NCI-H2171 (cell line): Measurements from ENCODE around the gene CAPN10.

Experiments used
- DNase-seq: peaks from one replicate; lab custom pipeline; 2025; lab: John Stamatoyannopoulos, UW

The CAPN10 gene

DNA sequence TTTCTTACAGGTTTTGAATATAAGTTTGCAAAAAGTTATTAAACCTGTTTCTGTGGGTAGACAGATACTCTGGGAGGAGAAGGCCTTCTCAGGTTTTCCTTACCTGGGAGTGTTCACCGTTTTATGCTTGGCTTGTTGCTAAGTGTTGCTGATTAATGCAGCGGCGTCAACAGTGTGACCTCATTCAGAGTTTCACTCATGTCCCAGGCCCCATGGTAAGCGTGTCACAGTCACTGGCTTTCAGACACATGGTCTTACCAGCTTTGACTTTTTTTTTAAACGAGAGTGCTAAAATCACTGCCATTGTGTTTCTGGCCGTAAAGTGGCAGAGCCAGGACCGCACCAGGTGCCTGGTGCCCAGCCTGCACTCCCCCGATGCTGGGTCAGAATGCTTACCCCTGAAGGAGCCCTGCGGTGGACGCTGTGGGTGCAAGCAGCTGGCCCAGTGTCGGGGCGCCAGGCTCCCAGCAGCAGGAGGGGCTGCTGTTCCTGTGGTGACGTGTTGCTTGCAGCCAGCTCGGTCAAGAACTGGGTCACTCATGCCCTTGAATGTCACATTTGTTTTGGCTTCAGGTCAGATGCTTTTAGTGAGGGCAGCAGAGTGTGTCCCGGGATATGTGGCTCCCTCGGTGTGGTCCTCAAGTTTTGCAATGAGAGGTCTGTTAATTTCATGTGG, 3.5 kb downstream of the CAPN10 start:
- no peak for DNase-seq

DNA sequence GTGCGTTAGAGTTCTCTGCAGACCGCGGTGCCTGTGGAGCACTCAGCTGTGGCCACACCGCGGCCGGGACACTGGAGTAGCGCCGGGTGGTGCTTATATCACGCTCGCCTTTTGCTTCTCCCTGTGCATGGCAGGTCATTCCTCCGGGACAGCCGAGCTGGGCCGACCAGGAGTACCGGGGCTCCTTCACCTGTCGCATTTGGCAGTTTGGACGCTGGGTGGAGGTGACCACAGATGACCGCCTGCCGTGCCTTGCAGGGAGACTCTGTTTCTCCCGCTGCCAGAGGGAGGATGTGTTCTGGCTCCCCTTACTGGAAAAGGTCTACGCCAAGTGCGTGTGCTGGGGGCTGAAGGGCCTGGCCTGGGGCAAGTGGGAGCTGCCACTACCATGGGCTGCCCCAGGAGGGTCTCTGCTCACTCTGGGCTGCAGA, 4.2 kb downstream of the CAPN10 start:
- no peak for DNase-seq

DNA sequence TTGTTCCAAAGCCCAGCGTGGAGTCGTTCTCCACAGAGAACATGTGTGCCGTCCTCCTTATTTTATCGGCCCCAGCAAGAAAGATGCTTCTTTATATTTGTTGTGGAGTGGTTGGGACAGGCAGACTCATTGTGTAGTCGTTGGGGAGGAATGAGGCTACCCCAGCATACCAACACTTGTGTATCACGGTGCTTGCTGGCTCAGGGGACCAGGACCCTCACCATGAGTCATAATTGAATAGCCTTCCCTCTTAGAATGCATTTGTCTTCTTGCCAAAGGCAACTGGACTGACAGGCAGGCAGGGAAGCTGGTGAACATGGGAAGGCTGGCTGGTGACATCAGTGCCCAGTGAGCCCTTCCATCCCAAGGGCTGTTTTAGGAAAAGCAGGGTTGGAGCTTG, 4.7 kb downstream of the CAPN10 start:
- no peak for DNase-seq

DNA sequence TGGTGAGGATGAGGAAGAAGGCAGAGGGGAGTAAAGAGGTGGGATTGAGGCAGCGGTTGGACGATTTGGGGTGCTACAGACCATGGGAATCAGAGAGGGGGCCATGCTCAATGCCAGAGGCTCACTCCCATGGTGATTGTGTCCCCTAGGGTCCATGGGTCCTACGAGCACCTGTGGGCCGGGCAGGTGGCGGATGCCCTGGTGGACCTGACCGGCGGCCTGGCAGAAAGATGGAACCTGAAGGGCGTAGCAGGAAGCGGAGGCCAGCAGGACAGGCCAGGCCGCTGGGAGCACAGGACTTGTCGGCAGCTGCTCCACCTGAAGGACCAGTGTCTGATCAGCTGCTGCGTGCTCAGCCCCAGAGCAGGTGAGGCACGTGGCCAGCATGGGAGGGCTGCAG, 5.2 kb downstream of the CAPN10 start:
- no peak for DNase-seq

DNA sequence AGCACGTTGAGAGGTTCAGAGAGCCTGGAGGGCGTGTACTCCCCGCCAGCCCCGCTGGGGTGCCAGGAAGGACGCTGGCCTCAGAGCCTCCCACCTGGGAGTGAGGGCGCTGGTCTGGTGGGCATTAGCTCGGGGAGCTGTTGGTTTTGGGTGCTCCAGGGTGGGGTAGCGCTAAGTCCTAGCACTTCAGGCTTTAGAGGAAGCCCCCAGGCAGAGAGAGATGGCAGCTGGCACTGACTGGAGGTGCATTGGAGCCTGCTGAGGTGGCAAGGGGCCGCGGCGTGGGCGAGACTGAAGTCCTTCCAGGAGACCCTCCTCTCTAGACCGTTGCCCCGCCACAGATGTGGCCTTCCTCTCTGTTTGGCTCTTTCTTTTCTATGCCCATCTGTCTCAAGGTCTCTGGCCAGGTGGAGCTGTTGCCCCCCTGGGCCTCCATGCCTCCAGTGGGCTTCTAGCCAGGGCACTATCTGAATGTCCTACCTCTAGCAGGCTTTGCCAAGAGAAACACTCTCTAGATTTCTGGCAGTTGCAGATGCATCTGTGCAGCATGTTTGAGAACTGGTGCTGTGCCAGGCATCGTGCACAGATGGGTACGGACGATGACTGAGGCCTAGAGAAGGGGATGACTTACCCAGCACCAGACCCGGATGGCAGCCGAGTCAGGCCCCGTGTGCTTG, 6.6 kb downstream of the CAPN10 start:
- DNase-seq: no peak

DNA sequence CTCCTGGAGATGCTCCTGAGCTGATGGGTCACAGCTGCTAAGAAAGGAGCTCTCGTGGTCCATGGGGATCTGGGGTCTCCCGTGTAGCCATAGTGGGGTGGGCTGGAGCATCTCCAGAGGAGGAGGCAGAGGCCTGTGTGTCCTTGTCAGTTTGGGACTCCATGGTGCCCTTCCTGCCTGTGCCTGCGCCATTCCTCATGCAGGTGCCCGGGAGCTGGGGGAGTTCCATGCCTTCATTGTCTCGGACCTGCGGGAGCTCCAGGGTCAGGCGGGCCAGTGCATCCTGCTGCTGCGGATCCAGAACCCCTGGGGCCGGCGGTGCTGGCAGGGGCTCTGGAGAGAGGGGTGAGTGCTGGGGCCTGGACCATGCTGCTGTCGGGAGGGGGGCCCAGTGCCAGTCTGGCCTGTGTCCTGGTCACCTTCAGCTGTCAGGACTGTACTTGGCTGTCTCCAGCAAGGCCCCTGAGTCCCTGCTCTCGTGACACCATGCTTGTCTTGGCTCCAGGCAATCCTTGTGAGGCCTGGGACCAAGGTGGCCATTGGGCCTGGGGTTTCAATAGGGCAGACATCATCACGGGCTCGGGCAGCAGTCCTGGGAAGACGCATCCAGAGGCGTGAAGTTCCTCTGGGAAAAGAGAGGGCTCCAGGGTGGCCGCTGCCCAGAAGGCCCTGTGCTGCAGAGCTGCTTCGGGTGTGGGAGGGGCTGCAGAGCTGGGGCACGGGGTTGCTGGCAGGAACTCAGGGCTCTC, 7.3 kb downstream of the CAPN10 start:
- no peak for DNase-seq

DNA sequence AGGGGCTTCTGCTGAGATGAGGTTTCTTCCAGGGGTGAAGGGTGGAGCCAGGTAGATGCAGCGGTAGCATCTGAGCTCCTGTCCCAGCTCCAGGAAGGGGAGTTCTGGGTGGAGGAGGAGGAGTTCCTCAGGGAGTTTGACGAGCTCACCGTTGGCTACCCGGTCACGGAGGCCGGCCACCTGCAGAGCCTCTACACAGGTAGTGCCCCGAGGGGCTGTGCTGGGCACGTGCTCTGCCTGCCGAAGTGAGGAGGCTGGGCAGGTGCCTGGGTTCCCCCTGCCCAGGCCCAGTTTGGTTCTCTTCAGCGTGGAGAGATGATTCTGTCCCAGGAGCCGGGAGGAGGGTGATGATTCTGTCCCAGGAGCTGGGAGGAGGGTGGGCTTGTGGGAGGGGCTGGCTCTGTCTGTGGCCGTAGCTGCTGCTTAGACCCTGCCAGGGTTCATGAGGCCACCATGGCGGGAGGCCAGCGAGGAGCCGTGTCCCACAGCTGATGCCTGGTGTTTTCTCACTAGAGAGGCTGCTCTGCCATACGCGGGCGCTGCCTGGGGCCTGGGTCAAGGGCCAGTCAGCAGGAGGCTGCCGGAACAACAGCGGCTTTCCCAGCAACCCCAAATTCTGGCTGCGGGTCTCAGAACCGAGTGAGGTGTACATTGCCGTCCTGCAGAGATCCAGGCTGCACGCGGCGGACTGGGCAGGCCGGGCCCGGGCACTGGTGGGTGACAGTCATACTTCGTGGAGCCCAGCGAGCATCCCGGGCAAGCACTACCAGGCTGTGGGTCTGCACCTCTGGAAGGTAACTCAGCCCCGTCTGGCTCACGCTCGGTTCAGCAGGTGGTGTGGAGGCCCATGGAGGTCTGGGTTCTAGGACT, 8.2 kb downstream of the CAPN10 start:
- DNase-seq: no peak

DNA sequence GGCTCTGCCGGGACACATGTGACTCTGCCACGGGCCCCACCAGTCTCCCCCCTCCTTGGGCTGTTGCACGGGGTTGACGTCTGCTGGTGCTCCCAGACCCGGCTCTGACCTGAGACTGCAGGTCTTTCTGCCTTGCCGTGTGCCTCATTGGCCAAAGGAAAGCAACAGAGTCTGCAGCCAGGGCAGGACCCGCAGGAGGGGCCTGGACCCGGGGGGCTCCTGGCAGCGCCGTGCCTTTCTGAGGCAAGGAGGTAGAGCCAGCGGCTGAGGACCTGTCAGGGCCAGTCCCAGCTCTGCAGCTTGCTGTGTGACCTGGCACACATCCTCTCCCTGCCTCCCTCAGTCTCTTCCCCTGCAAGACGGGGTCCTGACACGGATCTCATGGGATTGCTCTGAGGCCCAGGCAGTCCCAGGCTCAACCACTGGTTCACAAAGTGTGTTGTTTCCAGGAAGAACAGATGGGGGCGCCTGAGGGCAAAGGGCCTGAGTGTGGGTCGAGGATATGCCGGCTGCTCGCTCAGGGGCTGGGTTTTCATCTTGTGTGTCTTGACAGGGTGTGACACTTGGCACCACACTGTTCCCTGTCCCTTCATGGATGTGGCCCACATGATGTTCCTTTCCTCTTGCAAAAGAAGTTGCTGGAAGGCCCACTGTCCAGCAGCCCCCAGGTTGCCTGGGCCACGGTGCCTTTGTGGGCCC, 9.0 kb downstream of the CAPN10 start:
- DNase-seq: no peak

DNA sequence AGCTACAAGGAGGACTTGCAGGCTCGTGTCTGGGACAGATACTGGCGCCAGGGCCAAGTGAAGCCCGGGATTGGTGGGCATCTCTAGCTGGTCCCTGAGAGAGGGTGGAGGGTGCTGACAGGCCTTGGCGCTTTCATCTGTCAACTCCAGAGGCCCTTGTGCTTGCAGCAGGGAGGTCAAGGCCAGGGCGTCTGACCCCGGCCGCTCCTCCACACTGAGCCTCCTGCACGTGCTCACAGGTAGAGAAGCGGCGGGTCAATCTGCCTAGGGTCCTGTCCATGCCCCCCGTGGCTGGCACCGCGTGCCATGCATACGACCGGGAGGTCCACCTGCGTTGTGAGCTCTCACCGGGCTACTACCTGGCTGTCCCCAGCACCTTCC, 9.5 kb downstream of the CAPN10 start:
- no peak for DNase-seq

DNA sequence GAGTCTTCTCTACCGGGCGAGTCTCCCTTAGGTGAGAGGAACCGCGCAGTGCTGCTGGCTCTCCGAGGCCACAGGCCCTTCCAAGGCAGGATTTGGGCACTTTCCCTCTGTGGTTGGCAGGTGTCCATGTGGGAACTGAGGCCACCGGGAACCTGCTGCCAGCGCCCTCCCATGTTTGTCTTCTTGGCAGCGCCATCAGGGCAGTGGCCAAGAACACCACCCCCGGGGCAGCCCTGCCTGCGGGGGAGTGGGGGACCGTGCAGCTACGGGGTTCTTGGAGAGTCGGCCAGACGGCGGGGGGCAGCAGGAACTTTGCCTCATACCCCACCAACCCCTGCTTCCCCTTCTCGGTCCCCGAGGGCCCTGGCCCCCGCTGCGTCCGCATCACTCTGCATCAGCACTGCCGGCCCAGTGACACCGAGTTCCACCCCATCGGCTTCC, 10.0 kb downstream of the CAPN10 start:
- DNase-seq: no peak

DNA sequence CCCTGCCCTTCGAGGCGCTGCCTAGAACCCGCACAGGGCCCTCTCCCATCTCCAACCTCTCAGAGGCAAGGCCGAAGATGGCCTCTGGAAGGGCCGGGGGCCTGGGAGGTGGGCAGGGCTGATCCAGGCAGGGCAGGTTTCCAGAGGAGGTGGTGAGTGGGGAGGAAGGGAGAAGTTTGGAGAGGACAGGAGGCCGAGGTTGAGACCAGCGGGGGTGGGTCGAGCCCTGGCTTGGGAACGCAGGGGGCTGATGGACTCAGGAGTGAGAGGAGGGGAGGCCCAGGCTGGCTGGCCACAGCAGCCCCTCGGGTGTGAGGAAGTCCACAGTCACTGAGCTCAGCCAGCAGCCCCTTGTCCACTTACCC, 10.5 kb downstream of the CAPN10 start:
- DNase-seq: no peak

DNA sequence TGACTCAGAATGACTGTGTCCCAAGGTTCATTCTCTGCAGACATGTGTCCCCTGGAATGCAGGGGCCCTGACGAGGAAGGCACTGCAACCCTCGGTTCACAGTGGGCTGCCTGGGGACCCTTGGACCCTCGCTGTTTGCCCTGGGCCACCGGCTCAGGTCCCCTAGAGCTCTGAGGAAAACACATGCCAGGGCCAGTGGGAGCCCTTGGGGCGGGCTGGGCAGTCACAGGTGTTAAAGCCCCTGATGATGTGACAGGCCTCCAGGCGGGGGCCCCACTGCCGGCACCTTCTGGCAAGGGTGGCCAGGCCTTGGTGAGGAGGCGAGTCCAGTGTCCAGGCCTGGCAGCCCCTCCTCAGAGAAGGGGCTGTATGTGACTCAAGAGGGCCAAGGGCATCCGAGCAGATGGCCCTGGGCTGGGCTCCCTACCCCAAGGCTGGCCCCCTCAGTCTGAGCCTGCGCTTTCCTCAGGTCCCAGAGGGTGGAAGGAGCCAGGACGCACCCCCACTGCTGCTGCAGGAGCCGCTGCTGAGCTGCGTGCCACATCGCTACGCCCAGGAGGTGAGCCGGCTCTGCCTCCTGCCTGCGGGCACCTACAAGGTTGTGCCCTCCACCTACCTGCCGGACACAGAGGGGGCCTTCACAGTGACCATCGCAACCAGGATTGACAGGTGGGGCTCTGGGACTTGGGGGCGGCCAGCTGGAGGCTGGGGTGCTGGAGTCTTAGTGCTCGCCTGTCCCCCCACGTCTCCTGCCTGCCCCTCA, 11.1 kb downstream of the CAPN10 start:
- no peak for DNase-seq

DNA sequence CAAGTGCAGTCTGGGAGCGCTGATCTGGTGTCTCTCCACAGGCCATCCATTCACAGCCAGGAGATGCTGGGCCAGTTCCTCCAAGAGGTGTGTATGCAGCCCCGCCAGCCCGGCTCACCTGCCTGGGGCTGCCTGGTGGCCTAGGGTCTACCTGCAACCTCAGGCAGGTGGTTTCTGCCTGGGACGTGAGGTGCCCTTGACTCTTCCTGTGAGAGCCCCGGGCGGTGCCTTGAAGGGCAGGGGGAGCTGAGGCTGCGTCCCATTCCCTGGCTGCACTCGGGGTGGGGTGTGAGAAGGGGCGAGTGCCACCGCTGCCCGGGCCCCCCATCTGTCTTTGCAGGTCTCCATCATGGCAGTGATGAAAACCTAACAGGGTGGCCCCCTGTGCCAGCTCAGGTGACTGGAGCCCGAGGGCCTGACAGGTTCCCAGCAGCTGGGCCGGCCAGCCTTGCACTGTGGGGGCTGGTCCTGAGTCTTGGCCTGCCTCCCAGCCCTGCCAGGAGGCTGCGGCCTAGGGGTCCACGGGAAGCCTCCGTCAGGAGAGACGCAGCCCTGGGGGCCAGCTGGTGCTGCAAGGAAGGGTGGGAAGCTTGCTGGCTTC, 11.9 kb downstream of the CAPN10 start:
- DNase-seq: no peak

DNA sequence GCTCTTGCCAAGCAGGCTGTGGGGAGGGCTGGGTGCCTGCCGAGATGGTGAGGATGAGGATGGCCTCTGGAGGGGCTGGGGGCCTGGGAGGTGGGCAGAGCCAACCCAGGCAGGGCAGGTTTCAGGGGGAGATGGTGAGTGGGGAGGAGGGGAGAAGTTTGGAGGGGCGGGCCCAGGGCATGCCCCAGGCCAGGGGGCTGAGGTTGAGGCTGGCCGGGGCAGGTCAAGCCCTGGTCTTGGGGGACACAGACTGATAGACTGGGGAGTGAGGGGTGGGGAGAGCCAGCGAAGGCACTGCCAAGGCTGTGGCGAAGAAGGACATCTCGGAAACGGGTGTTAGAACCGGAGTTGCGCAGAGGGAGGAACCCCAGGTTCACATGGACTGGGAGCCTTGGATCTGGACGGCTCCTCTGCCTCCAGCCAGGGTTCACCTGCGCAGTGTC, 12.6 kb downstream of the CAPN10 start:
- DNase-seq: no peak

DNA sequence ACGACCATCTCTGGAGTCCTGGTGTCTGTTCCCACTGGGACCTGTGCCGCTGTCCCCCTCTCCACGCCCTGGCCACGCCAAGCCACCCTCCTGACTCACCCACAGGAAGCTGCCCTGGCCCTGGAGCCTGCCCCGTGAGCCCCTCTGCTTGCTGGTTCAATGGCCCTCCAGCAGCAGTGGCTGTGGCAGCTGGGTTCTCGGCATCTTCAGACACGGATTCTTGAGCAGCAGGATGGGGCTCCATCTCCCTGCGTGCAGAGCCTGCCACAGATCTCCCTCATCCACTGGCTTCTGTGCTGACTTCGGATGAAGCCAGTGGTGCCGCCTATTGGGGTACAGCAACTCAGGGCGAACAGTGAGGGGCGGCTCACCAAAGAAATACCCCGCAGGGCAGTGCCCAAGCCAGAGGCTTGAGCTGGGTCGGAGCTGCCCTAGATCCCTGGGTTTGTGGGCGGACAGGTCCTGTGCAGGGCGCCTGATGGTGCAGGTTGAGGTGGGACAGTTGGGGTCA, 14.0 kb downstream of the CAPN10 start:
- DNase-seq: no peak

DNA sequence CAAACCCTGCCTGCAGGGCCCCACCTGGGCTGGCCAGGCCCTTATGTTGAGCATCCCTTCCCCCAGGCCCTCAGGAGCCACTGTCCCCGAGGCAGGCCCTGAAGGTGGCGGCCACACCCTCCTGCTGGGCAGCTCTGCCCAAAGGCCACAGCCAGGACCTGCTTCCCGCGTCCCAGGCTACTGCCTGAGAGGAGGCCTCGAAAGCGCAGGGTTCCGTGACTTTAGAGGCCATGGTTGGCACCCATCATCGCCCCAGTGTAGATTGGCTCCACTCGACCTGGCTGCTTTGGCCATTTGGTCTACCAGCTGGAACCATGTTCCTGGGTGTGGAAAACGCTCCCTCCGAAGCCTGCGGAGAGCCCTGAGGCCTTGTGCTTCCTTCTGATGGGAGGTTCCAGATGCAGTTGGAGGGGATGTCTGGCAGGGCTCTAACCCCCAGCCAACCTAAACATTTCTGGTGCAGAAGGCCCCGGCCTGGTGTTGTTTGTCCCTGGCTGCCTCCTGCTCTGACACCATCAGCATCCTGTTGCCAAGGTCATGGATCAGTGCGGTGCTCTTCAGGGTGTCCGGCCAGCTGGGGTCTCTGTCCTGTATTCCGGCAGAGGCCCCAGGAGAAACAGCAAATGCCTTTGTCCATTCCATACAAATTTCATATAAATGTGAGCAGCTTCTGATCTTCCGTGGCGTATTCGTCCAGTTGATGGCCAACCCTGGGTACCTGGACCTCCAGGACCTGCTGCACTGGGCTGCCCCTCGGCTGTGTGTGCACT, 14.7 kb downstream of the CAPN10 start:
- no peak for DNase-seq

DNA sequence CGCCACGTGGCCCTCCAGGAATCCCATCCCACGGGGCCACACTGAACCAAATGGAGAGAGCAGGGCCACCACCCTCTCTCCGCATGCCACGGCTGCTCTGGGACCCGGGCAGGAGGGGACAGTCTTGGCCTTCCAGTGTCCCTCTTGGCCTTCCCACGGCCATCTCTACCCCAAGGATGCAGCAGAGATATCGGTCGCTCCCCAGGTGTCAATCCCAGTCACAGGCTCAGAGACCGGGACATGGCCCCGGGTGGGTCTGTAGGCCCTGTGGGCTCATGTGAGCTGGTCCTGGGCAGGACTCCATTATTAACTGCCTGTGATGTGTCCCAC, 15.3 kb downstream of the CAPN10 start:
- DNase-seq: no peak

DNA sequence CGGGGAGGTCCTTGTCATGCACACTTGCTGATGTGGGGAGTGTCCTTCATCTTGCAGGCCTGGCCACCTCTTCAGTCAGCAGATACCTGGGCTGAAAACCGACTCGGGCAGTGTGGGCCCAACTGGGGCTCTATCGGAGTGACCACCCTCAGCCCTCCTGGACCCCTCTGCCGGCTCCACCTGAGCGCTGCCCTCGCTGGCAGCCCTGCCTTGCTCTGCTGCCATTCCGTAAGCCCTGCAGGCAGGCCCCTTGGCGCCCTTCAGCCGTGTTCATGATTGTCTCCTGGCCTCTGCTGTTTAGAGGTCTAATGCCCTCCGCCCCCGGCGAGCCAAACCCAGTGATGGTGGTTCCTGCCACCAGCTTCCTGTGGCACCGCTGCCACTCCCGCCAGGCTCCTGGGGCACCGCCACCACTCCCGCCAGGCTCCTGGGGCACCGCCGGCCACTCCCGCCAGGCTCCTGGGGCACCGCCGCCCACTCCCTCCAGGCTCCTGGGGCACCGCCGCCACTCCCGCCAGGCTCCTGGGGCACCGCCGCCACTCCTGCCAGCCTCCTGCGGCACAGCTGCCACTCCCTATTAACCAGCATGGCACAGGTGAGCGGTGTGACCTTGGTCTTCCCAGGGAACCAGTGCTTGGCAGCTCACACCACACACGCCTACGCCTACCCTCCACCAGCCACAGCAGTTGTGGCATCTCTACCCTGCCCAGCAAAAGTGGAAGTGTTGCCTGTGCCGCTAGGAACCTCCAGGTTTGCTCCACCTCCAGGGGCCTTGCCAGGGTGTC, 15.9 kb downstream of the CAPN10 start:
- no peak for DNase-seq
